Activated naive CD8-positive, alpha-beta T cell treated with anti-CD3 and anti-CD28 coated beads, Interleukin-2, amount 50 U/mL, for 24 hours (primary cell): ENCODE data around the gene YBX1.
"Not testable (repeated sequence)": the region's sequence is repeated elsewhere in the genome, so short reads cannot be mapped to it uniquely, and the experiment has no call there.

Experiments used
- ATAC-seq: fragments of 150-1000 bp; cut with Tn5 transposase; one replicate; pipeline ENCODE4 v1.10.0; 2021
- DNase-seq: peaks from one replicate; pipeline ENCODE4 v3.0.0; 2021
- H3K27ac Mint-ChIP-seq: one replicate; pipeline ENCODE4 v1.8.0; 2021; ENCODE audit warnings: mild to moderate bottlenecking, mixed read lengths
- H3K27me3 Mint-ChIP-seq: one replicate; pipeline ENCODE4 v1.8.0; 2021; ENCODE audit warnings: mixed read lengths
- H3K36me3 Mint-ChIP-seq: one replicate; pipeline ENCODE4 v1.8.0; 2021; ENCODE audit warnings: low read depth, mixed read lengths
- H3K4me1 Mint-ChIP-seq: one replicate; pipeline ENCODE4 v1.8.0; 2021; ENCODE audit warnings: mixed read lengths
- H3K4me3 Mint-ChIP-seq: one replicate; pipeline ENCODE4 v1.8.0; 2021; ENCODE audit warnings: mild to moderate bottlenecking, moderate library complexity, mixed read lengths
- H3K9me3 Mint-ChIP-seq: one replicate; pipeline ENCODE4 v1.8.0; 2021; ENCODE audit warnings: mixed read lengths

Gene YBX1

GRCh38 chr1:42745851-42746250 lies 63.6 kb downstream of the YBX1 start:
- no peak for ATAC-seq
- H3K36me3 Mint-ChIP-seq, result peaks cover 14% of the 10 kb centered on the region
- no peak for DNase-seq
- H3K4me3 Mint-ChIP-seq, result no peak overlapping the region
- no peak overlapping the region for H3K27ac Mint-ChIP-seq
- no peaks in the 10 kb centered on the region for H3K27me3 Mint-ChIP-seq
- no peaks in the 10 kb centered on the region for H3K9me3 Mint-ChIP-seq
- H3K4me1 Mint-ChIP-seq, result no peaks in the 10 kb centered on the region

DNA sequence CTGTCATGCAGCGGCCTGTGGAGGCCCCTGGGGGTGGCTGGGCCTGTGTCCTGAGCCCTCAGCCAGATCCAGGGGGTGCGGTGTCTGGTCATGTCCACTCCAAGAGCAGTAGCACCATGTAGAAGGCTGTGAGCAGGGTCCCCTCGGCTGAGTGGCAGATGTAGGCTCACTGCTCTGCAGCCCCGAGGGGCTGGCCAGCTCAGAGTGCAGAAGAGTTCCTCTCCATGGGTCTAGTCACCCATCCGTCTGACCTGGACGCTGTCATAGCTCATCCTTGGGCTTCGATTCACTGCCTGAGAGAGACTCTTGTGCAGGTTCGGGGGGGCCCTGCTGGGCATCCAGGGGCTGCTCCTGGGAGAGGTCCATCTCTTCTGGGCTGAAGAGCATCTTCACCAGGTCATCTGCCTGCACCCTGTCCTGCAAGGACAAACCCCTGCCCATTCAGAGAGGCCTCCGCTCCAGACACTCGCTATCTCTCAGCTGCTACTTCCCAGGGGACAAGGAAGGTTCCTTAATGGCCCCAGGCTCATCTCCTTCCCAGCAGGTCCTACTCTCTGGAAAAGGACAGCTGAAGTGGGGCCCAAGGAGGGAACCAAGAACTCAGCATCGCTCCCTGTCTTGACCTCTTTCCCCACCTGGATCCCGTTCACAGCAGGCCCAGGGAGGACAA lies 64.4 kb downstream of the YBX1 start:
- Mint-ChIP-seq H3K4me1 (no peaks in the 10 kb centered on the region), H3K27me3 (no peaks in the 10 kb centered on the region), H3K36me3 (peaks cover 15% of the 10 kb centered on the region), H3K27ac (no peak overlapping the region), H3K9me3 (no peaks in the 10 kb centered on the region), H3K4me3 (no peak overlapping the region)
- ATAC-seq (no peak), DNase-seq (no peak)

DNA sequence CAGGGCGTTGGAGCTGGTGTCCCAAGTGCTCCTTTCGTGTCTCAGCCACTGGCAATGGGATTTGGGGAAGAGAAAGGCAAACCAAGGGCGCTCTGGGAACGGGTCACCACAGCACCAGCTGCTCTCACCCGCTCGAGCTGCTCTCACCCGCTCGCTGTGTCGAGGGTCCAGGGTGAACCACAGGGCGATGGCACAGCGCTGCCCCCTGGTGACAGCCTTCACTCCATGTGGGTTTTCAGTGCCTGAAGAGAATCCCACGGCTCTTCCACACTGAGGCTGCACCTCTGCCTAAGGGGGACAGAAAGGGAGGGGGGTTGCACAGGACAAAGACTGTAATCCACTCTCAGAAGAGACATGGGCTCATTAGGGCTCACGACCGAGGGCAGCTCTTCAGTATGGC lies 64.9 kb downstream of the YBX1 start:
- Mint-ChIP-seq H3K9me3 (no peaks in the 10 kb centered on the region), H3K4me1 (no peaks in the 10 kb centered on the region), H3K27ac (no peak overlapping the region), H3K36me3 (peaks cover 21% of the 10 kb centered on the region), H3K4me3 (no peak overlapping the region), H3K27me3 (no peaks in the 10 kb centered on the region)
- peak; percentile 30 for ATAC-seq
- DNase-seq, result peak; percentile 45

GRCh38 chr1:42748021-42748420 lies 65.8 kb downstream of the YBX1 start:
- Mint-ChIP-seq H3K27me3 (no peaks in the 10 kb centered on the region), H3K27ac (no peak overlapping the region), H3K9me3 (no peaks in the 10 kb centered on the region), H3K4me3 (no peak overlapping the region), H3K4me1 (no peaks in the 10 kb centered on the region), H3K36me3 (peaks cover 30% of the 10 kb centered on the region)
- DNase-seq, result no peak
- ATAC-seq, result no peak

- DNase-seq (no peak), ATAC-seq (no peak)
- Mint-ChIP-seq H3K9me3 (no peaks in the 10 kb centered on the region), H3K4me3 (no peak overlapping the region), H3K4me1 (no peaks in the 10 kb centered on the region), H3K27me3 (no peaks in the 10 kb centered on the region), H3K36me3 (peaks cover 33% of the 10 kb centered on the region), H3K27ac (no peak overlapping the region)
Observed at GRCh38 chr1:42748461-42749410, 66.5 kb downstream of the YBX1 start.

GRCh38 chr1:42750041-42750440 lies 67.8 kb downstream of the YBX1 start:
- no peak for DNase-seq
- Mint-ChIP-seq H3K9me3 (no peaks in the 10 kb centered on the region), H3K4me3 (no peak overlapping the region), H3K4me1 (no peaks in the 10 kb centered on the region), H3K27me3 (no peaks in the 10 kb centered on the region), H3K27ac (no peak overlapping the region), H3K36me3 (peaks cover 42% of the 10 kb centered on the region)
- no peak for ATAC-seq

- H3K9me3 Mint-ChIP-seq, H3K4me3 Mint-ChIP-seq, ATAC-seq, DNase-seq, H3K27ac Mint-ChIP-seq, H3K4me1 Mint-ChIP-seq, H3K27me3 Mint-ChIP-seq: not testable (repeated sequence)
- peaks cover 52% of the 10 kb centered on the region for H3K36me3 Mint-ChIP-seq
Observed at GRCh38 chr1:42751511-42752070, 69.4 kb downstream of the YBX1 start.

GRCh38 chr1:42752284-42752683 lies 70.1 kb downstream of the YBX1 start:
- Mint-ChIP-seq H3K27ac (no peak overlapping the region), H3K4me3 (no peak overlapping the region), H3K4me1 (no peaks in the 10 kb centered on the region), H3K9me3 (no peaks in the 10 kb centered on the region), H3K36me3 (peaks cover 57% of the 10 kb centered on the region), H3K27me3 (no peaks in the 10 kb centered on the region)
- ATAC-seq (no peak), DNase-seq (no peak)

- no peaks in the 10 kb centered on the region for H3K27me3 Mint-ChIP-seq
- DNase-seq (no peak), ATAC-seq (no peak)
- no peaks in the 10 kb centered on the region for H3K4me1 Mint-ChIP-seq
- H3K27ac Mint-ChIP-seq, result no peak overlapping the region
- H3K9me3 Mint-ChIP-seq, result no peaks in the 10 kb centered on the region
- H3K4me3 Mint-ChIP-seq, result no peak overlapping the region
- H3K36me3 Mint-ChIP-seq, result peaks cover 57% of the 10 kb centered on the region
Observed at GRCh38 chr1:42753070-42753469, 70.9 kb downstream of the YBX1 start.
